GM10847 (cell line): ENCODE results near the gene F2RL1.

Experiments
- POLR2A ChIP-seq: IDR thresholded peaks from 2 replicates; pipeline ENCODE4 v1.6.1; 2011; ENCODE audit not compliant: insufficient read length; ENCODE audit errors: extremely low read depth

The F2RL1 gene

DNA sequence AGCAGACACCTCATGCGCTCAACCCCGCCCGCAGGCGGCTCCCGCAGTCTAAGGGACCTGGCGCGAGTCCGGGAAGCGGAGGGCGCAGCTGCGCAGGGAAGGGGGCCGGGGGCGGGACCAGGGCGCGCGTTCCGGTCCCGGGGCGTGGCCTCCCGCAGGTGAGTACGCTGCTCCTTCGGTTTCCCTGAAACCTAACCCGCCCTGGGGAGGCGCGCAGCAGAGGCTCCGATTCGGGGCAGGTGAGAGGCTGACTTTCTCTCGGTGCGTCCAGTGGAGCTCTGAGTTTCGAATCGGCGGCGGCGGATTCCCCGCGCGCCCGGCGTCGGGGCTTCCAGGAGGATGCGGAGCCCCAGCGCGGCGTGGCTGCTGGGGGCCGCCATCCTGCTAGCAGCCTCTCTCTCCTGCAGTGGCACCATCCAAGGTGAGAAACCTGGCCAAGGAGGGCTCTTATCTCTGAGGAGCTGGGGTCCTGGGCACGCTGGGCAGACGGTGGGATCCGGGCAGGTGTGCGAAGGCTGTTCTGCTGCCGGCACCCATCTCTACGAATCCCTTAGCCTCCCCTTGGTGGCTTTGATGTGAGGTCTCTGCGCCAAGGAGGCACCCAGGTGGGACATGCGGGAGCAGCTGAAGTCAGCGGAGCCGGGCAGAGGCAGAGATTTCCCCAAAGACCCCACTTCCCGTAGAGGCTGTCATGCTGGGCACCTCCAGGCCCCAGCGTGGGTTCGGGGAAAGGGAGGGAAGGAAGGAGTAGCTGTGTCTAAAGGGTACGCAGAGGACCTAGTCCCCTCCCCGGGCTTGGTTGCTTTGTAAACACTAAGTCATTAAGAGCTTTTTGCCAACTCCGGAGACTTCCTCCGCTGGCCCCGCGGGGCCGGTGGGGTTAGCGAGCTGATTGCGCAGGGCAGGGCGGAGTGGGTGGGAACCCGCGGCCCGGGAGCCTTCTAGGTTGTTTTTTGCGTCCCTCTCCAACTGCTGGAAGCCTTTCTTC is at the start of gene F2RL1:
F2RL1 (plus strand) TSS at position 187 of the 988 bp plus-strand sequence; CDS start at position 340, 153 bp downstream.
- no peak for TF ChIP-seq POLR2A

GRCh38 chr5:76771705-76772405 is 47.0 kb upstream of the F2RL1 start:
- TF ChIP-seq POLR2A = no peak

DNA sequence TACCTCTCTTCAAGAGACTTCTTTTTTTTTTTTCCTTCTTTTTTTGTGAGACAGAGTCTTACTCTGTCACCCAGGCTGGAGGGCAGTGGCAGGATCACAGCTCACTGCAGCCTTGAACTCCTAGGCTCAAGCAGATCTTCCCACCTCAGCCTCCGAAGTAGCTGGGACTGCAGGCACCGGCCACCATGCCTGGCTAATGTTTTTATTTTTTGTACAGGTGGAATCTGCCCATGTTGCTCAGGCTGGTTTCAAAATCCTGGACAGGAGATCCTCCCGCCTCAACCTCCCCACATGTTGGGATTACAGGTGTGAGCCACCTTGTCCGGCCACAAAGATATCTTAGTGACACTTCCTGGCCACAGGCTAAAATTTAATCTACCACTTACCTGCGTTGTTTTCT is 42.9 kb upstream of the F2RL1 start:
- TF ChIP-seq POLR2A = no peak

- TF ChIP-seq POLR2A = no peak
These were observed 42.4 kb upstream of the F2RL1 start for GRCh38 chr5:76776391-76776790.

GRCh38 chr5:76781775-76782174 is 37.1 kb upstream of the F2RL1 start:
- TF ChIP-seq POLR2A = no peak

GRCh38 chr5:76782444-76782843 is 36.4 kb upstream of the F2RL1 start:
- no peak for TF ChIP-seq POLR2A

DNA sequence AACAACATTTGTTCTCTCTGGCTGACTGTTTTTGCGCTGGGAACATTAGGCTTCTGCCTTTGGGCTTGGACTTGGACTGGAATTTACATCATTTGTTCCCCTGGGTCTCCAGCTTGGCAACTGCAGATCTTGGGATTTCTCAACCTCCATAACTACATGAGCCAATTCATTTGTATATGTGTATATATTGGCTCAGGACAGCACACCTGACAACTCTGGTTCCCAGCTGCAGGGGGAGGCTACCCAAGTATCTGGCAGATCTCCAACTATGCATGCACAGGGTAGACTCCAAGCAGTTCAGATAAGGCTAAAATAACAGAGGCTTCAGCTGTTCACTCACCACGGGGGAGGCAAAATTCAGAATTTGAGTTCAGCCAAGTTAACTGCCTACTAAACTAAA is 31.6 kb upstream of the F2RL1 start:
- TF ChIP-seq POLR2A = no peak

DNA sequence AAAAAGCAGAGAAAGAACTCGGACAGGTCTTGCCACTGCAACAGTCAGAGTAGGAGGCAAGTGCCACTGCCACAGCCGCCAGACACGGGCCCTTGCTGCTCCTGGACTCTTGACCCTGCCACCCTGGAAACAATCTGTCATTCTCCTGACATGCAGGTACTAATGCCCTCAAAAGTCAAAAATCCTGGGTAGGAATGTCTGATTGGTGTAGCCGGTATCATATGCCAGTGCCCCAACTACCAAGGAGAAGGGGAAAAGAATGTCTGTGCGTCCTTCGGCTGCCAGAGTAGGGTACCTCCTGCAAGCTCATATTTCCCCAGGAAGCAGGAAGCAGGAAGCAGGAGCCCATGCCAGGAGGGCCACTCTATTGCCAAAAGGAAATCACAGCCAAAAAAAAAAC is 30.5 kb upstream of the F2RL1 start:
- TF ChIP-seq POLR2A = no peak

GRCh38 chr5:76789991-76790581 is 28.7 kb upstream of the F2RL1 start:
- no peak for TF ChIP-seq POLR2A

- no peak for TF ChIP-seq POLR2A
These were observed 28.1 kb upstream of the F2RL1 start for GRCh38 chr5:76790632-76791290.

DNA sequence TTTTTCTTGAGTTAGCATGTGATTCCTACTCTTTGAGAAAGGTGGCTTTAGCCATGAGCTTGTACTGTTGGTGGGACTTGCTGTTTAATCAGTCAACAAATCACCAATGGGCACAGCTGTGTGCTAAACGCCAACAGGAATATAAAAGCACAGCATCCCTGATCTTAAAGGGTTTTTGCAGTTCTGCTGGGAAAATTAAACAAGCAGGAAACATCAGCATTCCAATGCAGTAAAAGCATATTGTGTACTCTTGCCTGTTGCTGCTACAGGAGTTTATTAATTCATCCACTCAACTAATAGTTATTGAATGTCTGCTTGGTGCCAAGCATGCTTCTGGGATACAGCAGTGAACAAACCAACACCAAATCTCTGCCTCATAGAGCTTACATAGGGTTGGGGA is 27.4 kb upstream of the F2RL1 start:
- TF ChIP-seq POLR2A = no peak

DNA sequence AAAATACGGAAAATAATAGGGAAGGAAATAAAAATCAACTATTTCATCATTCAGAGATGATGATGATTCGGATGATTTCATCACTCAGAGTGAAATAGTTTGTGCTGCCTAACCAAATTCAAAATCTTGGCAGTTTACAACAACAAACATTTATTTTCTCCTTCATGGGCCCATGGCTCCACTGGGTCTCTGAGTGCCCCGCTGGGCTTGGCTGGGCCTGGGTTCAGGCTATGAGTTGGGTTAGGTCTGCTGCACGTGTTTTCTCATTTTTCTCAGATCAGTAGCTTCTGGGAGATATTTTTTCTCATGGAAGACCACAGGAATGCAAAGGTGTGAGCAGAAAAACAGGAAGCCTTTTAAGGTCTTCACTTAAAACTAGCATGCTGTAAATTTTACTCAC is 24.0 kb upstream of the F2RL1 start:
- TF ChIP-seq POLR2A = no peak

GRCh38 chr5:76799588-76799987 is 19.2 kb upstream of the F2RL1 start:
- no peak for TF ChIP-seq POLR2A

DNA sequence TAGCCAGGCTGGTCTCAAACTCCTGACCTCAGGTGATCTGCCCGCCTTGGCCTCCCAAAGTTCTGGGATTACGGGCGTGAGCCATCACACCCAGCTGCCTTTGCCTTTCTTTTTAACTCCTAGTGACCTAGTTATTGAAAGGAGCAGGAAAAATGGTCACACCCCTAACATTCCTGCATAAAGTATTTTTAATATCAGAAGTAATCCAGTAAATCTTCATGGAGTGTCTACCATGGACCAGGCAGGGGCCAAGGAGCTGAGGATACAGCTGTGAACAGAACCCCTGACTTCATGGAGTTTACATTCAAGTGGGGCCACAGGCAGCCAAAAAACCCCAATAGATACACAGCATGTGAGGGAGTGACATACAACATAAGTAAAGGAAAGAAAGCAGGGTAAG is 18.3 kb upstream of the F2RL1 start:
- TF ChIP-seq POLR2A = no peak

- TF ChIP-seq POLR2A = no peak
These were observed 17.5 kb upstream of the F2RL1 start for GRCh38 chr5:76801159-76801802.

DNA sequence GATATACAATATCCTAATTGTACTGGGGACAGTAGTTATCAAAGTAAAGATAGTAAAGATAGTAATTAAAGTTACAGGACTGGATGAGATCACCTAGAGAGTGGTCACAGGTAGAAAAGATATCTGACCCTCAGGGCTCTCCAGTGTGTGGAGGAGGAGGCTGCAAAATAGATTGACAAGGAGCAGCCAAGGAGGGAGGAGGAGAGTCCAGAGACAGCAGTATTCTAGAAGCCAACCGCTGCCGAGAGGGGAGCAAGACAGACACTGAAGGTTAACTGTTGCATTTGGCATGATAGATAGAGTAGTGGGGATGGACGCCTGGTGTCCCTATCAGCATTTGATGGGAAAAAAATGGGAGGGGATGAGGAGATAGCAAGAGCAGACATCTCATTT is 17.0 kb upstream of the F2RL1 start:
- TF ChIP-seq POLR2A = no peak
